ENCODE measurements around the gene CHST10. TPM values are rescaled to one million over a fixed set of nuclear protein-coding genes. Genes with fewer than 3 reads are reported as not detected.

CHST10 gene
- total RNA-seq, 6 donors from 2014 or later: 2.1 to 14.7 (median 7.9) TPM

- TF ChIP-seq EP300 (IDR thresholded peaks at IDR 0.05): no peak
- no peak for TF ChIP-seq POLR2A (IDR thresholded peaks at IDR 0.05)
- TF ChIP-seq POLR2AphosphoS5 (IDR thresholded peaks at IDR 0.05): no peak
- TF ChIP-seq CTCF (IDR thresholded peaks at IDR 0.05): no peak
- DNase-seq (no peak), ATAC-seq (ENCODE audit: low FRiP score in 2 of 2) (no peak)
- Histone ChIP-seq H3K27me3 (no peaks in the 10 kb centered on the region), H3K4me3 (no peak overlapping the region), H3K36me3 (peaks cover 0 to 33% (median 23%) of the 10 kb centered on the region in 4 donors), H3K4me1 (no peaks in the 10 kb centered on the region), H3K9me3 (no peaks in the 10 kb centered on the region), H3K27ac (no peak overlapping the region)
- 92 to 97% methylated on average over 7 of the region's 7 CpGs for WGBS, 2 donors
Measured at GRCh38 chr2:100404411-100404810, 13.1 kb downstream of the CHST10 start.

- Histone ChIP-seq H3K4me1 (no peaks in the 10 kb centered on the region), H3K27ac (no peak overlapping the region), H3K9me3 (no peaks in the 10 kb centered on the region), H3K36me3 (peaks cover 0 to 33% (median 23%) of the 10 kb centered on the region in 4 donors), H3K27me3 (no peaks in the 10 kb centered on the region), H3K4me3 (no peak overlapping the region)
- 83 to 84% methylated on average over 9 to 10 of the region's 10 CpGs for WGBS, 2 donors
- DNase-seq: no peak
- no peak for ATAC-seq (ENCODE audit: low FRiP score in 2 of 2)
- no peak for TF ChIP-seq POLR2A (IDR thresholded peaks at IDR 0.05)
- TF ChIP-seq POLR2AphosphoS5 (IDR thresholded peaks at IDR 0.05): no peak
- no peak for TF ChIP-seq CTCF (IDR thresholded peaks at IDR 0.05)
Measured at GRCh38 chr2:100403722-100404121, 13.7 kb downstream of the CHST10 start.

- Histone ChIP-seq H3K4me3 (no peak overlapping the region), H3K27ac (no peak overlapping the region), H3K27me3 (no peaks in the 10 kb centered on the region), H3K9me3 (no peaks in the 10 kb centered on the region), H3K4me1 (no peaks in the 10 kb centered on the region), H3K36me3 (peaks cover 0 to 42% (median 22%) of the 10 kb centered on the region in 4 donors)
- no peak for ATAC-seq (ENCODE audit: low FRiP score in 2 of 2)
- 96 to 99% methylated on average over 7 of the region's 7 CpGs for WGBS, 2 donors
- TF ChIP-seq CTCF (IDR thresholded peaks at IDR 0.05) (no peak), EP300 (IDR thresholded peaks at IDR 0.05) (no peak), POLR2AphosphoS5 (IDR thresholded peaks at IDR 0.05) (no peak), POLR2A (IDR thresholded peaks at IDR 0.05) (no peak)
- no peak for DNase-seq
Measured at GRCh38 chr2:100401268-100401667, 16.2 kb downstream of the CHST10 start.

GRCh38 chr2:100399714-100400113 lies 17.8 kb downstream of the CHST10 start:
- Histone ChIP-seq H3K36me3 (peaks cover 0 to 40% (median 11%) of the 10 kb centered on the region in 4 donors), H3K27ac (no peak overlapping the region), H3K27me3 (no peaks in the 10 kb centered on the region), H3K4me3 (no peak overlapping the region), H3K9me3 (no peaks in the 10 kb centered on the region), H3K4me1 (no peaks in the 10 kb centered on the region)
- no peak for DNase-seq
- WGBS, 2 donors: 94 to 97% methylated on average over 9 of the region's 9 CpGs
- ATAC-seq (ENCODE audit: low FRiP score in 2 of 2): no peak
- TF ChIP-seq CTCF (IDR thresholded peaks at IDR 0.05) (no peak), EP300 (IDR thresholded peaks at IDR 0.05) (no peak), POLR2A (IDR thresholded peaks at IDR 0.05) (no peak), POLR2AphosphoS5 (IDR thresholded peaks at IDR 0.05) (no peak)

DNA sequence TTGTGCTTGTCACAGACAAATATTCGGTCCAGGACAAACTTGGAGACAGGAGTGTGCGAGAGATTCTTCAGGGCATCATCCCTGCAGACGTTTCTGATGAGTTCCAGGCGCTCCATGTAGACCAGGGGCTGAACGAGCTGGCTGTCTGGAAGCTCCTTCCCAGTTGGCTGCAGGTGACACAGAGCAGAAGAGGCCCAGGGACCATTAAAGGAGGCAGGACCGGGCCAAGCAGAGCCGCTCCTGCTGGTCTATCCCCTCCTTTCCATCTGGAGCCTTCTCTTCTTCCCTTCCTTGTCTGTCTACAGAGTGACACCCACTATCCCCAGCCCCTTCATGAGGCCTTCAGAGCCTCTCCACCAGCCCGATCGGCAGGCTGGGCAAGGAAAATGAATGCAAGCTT lies 19.5 kb downstream of the CHST10 start:
- Histone ChIP-seq H3K27ac (no peak overlapping the region), H3K4me3 (no peak overlapping the region), H3K36me3 (peaks cover 0 to 52% (median 15%) of the 10 kb centered on the region in 4 donors), H3K27me3 (no peaks in the 10 kb centered on the region), H3K9me3 (no peaks in the 10 kb centered on the region), H3K4me1 (no peaks in the 10 kb centered on the region)
- TF ChIP-seq POLR2A (IDR thresholded peaks at IDR 0.05) (no peak), POLR2AphosphoS5 (IDR thresholded peaks at IDR 0.05) (no peak), EP300 (IDR thresholded peaks at IDR 0.05) (no peak), CTCF (IDR thresholded peaks at IDR 0.05) (no peak)
- no peak for ATAC-seq (ENCODE audit: low FRiP score in 2 of 2)
- 94 to 96% methylated on average over 9 of the region's 9 CpGs for WGBS, 2 donors
- DNase-seq: no peak
